OCI-LY7 (cell line): ENCODE measurements around the gene SHROOM2. TPM values are rescaled to one million over a fixed set of nuclear protein-coding genes. Genes with fewer than 3 reads are reported as not detected.

Experiments used
- BruUV-seq: library from RNA; stranded (reverse); fragments of 400-500 nt; replicated peaks from 2 replicates; lab custom pipeline; 2021; lab: Mats Ljungman, UMichigan
- CTCF ChIA-PET: fragments of 300-600 bp; sonication (Branson Sonifier 250); formaldehyde crosslinking; loops from one replicate; lab custom pipeline; 2022; ENCODE audit warnings: antibody characterized with exemption; ENCODE audit not compliant: unreplicated experiment; lab: Charles Lee
- POLR2A ChIA-PET: fragments of 300-600 bp; sonication (Branson Sonifier 250); formaldehyde crosslinking; loops from one replicate; lab custom pipeline; 2022; ENCODE audit warnings: antibody characterized with exemption; lab: Charles Lee
- DNase-seq: peaks from one replicate; pipeline ENCODE4 v3.0.0-alpha.2; 2015; ENCODE audit warnings: low spot score
- H2AFZ ChIP-seq: fragments of 200-600 bp; sonication (generic), shearing (Covaris generic); 2 replicates; pipeline ENCODE4 v1.6.1; 2014; ENCODE audit warnings: mild to moderate bottlenecking, antibody characterized with exemption, low read length, moderate library complexity
- H3K27ac ChIP-seq: fragments of 200-600 bp; sonication (generic); 2 replicates; pipeline ENCODE4 v1.5.1; 2014; ENCODE audit warnings: mixed run types, low read depth, mild to moderate bottlenecking, moderate library complexity, low read length, inconsistent platforms; ENCODE audit not compliant: poor library complexity, severe bottlenecking
- H3K36me3 ChIP-seq: fragments of 200-600 bp; sonication (generic); 2 replicates; pipeline ENCODE4 v1.6.1; 2014; ENCODE audit warnings: mild to moderate bottlenecking, antibody characterized with exemption, low read length, moderate library complexity, mixed read lengths; ENCODE audit not compliant: insufficient read depth
- H3K4me1 ChIP-seq: fragments of 200-600 bp; sonication (generic); 2 replicates; pipeline ENCODE4 v1.5.1; 2014; ENCODE audit warnings: mild to moderate bottlenecking, low read length; ENCODE audit not compliant: insufficient read depth, poor library complexity, severe bottlenecking
- H3K4me2 ChIP-seq: fragments of 200-600 bp; sonication (generic); 2 replicates; pipeline ENCODE4 v1.6.1; 2014; ENCODE audit warnings: mild to moderate bottlenecking, low read length
- H3K4me3 ChIP-seq: fragments of 200-600 bp; sonication (generic); 2 replicates; pipeline ENCODE4 v1.5.1; 2014; ENCODE audit warnings: mild to moderate bottlenecking, low read depth, low read length; ENCODE audit not compliant: poor library complexity, severe bottlenecking
- H3K79me2 ChIP-seq: fragments of 200-600 bp; sonication (generic); 2 replicates; pipeline ENCODE4 v1.6.1; 2016; ENCODE audit warnings: low read depth, mild to moderate bottlenecking, low read length, moderate library complexity, mixed read lengths; ENCODE audit not compliant: insufficient read depth
- H3K9me2 ChIP-seq: fragments of 200-600 bp; sonication (generic); 2 replicates; pipeline ENCODE4 v1.6.1; 2016; ENCODE audit warnings: mild to moderate bottlenecking, low read length, mixed read lengths; ENCODE audit not compliant: insufficient read depth
- H3K9me3 ChIP-seq: fragments of 200-600 bp; sonication (generic); 2 replicates; pipeline ENCODE4 v1.6.1; 2014; ENCODE audit warnings: mild to moderate bottlenecking, mixed run types, low read length, mixed read lengths
- H4K20me1 ChIP-seq: fragments of 200-600 bp; sonication (generic); 2 replicates; pipeline ENCODE4 v1.6.1; 2014; ENCODE audit warnings: mild to moderate bottlenecking, antibody characterized with exemption, low read length, moderate library complexity, mixed read lengths; ENCODE audit not compliant: insufficient read depth
- EZH2phosphoT487 ChIP-seq: fragments of 200-600 bp; sonication (generic); IDR thresholded peaks from 2 replicates; pipeline ENCODE4 v1.6.1; 2018; ENCODE audit warnings: low read depth, borderline replicate concordance, mild to moderate bottlenecking, mixed run types, antibody characterized with exemption, low read length, moderate library complexity, mixed read lengths
- intact Hi-C: fragments of 100-400 bp; cut with micrococcal nuclease; formaldehyde crosslinking; loops from one replicate; pipeline ENCODE4 v1.10.0; 2022; ENCODE audit not compliant: unreplicated experiment
- total RNA-seq, 2 experiments: library from RNA; depleted of rRNA in 1 of 2; stranded (reverse); fragments of >200 nt in 1 of 2; shearing (Covaris generic) in 1 of 2; gene quantifications; 2 replicates each; pipeline ENCODE4 v1.2.3, GENCODE V29; 2014 to 2022
- TF ChIP-seq, protein P1 (sequence below): fragments of 200-600 bp; sonication (generic); conservative IDR thresholded peaks from 2 replicates; pipeline ENCODE4 v1.5.1; 2014; ENCODE audit warnings: mild to moderate bottlenecking, antibody characterized with exemption, low read length, moderate library complexity, mixed read lengths

SHROOM2 gene
- total RNA-seq, 2 experiments from 2014 or later, result not detected

DNA sequence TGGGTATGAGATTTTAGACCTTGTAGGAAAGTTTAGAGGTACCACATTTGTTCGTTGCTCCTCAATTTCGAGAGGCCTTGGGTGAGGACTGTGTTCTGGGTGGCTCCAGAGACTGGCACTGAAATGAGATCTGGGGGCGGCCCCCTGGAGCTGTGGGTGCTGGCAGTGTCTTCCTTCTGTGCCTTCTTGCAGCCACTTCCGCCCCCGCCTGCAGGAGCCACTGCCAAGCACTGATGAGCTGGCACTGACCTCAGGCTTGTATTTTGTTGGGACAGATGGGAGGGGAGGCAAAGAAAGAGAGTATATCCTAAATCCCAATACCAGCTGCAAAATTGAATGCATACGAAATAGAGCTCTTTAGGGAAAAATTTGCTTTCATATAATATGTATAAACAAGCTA is 116.4 kb downstream of the SHROOM2 start:
- no peak for DNase-seq
- CTCF ChIA-PET, result no interaction called here
- no peaks in the 10 kb centered on the region for H3K9me3 ChIP-seq
- no peak overlapping the region for H3K27ac ChIP-seq
- H3K4me2 ChIP-seq, result no peak overlapping the region
- no peaks in the 10 kb centered on the region for H3K4me1 ChIP-seq
- POLR2A ChIA-PET, result no interaction called here
- no peaks in the 10 kb centered on the region for H3K79me2 ChIP-seq
- BruUV-seq, result no TSS peak
- no peak overlapping the region for H2AFZ ChIP-seq
- no peaks in the 10 kb centered on the region for H3K36me3 ChIP-seq
- H3K9me2 ChIP-seq, result no peaks in the 10 kb centered on the region
- intact Hi-C loops, result no loop called here
- TF ChIP-seq, protein P1, sequence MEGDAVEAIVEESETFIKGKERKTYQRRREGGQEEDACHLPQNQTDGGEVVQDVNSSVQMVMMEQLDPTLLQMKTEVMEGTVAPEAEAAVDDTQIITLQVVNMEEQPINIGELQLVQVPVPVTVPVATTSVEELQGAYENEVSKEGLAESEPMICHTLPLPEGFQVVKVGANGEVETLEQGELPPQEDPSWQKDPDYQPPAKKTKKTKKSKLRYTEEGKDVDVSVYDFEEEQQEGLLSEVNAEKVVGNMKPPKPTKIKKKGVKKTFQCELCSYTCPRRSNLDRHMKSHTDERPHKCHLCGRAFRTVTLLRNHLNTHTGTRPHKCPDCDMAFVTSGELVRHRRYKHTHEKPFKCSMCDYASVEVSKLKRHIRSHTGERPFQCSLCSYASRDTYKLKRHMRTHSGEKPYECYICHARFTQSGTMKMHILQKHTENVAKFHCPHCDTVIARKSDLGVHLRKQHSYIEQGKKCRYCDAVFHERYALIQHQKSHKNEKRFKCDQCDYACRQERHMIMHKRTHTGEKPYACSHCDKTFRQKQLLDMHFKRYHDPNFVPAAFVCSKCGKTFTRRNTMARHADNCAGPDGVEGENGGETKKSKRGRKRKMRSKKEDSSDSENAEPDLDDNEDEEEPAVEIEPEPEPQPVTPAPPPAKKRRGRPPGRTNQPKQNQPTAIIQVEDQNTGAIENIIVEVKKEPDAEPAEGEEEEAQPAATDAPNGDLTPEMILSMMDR, result no peak
- no peak for TF ChIP-seq EZH2phosphoT487
- no peak overlapping the region for H3K4me3 ChIP-seq
- no peaks in the 10 kb centered on the region for H4K20me1 ChIP-seq

DNA sequence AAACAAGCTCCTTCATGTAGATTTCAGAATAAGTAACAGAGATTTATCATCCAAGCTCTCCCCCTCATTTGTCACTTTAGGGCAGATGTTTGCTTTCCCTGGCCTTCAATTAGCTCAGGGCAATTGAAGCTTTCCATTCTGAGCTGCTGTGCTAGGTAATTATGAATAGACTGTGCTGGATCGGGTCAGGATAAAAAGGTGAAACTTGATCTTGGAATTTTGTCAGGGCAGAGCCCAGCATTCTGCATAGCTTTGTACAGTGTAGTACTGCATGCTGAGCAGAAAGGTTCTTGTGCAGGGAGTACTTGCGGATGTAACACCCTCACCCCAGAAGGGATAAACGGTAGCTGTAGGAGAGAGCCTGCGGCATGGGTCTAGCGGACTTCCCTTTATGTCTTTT is 116.9 kb downstream of the SHROOM2 start:
- H3K4me2 ChIP-seq, result no peak overlapping the region
- H3K79me2 ChIP-seq, result no peaks in the 10 kb centered on the region
- H3K4me1 ChIP-seq, result no peaks in the 10 kb centered on the region
- ChIA-PET POLR2A (no interaction called here), CTCF (no interaction called here)
- H3K27ac ChIP-seq, result no peak overlapping the region
- TF ChIP-seq, protein P1, result no peak
- TF ChIP-seq EZH2phosphoT487, result no peak
- H3K36me3 ChIP-seq, result no peaks in the 10 kb centered on the region
- intact Hi-C loops, result no loop called here
- no peak for DNase-seq
- BruUV-seq, result no TSS peak
- H4K20me1 ChIP-seq, result no peaks in the 10 kb centered on the region
- no peaks in the 10 kb centered on the region for H3K9me3 ChIP-seq
- no peak overlapping the region for H3K4me3 ChIP-seq
- no peaks in the 10 kb centered on the region for H3K9me2 ChIP-seq
- H2AFZ ChIP-seq, result no peak overlapping the region

DNA sequence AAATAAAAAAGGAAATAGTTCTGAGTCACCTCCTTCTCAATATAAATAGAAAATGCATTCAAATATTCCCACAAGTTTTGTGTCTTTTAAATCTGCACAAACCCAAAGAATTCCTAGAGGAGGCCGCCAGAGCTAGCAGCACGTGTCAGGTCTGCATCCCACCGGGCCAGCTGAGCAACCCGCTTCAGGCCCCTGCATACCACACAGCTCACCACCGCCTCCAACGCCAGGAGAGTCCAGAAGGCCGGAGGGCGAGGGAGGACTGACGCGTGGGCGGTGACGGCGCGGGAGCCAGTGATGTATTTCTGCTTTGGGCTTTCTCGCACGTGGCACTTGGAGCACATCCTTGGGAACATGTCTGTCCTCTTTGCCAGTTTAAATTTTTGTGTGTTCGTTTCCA is 119.1 kb downstream of the SHROOM2 start:
- Histone ChIP-seq H4K20me1 (no peaks in the 10 kb centered on the region), H2AFZ (no peak overlapping the region), H3K4me3 (no peak overlapping the region), H3K79me2 (no peaks in the 10 kb centered on the region), H3K4me2 (no peak overlapping the region), H3K9me2 (no peaks in the 10 kb centered on the region), H3K36me3 (no peaks in the 10 kb centered on the region), H3K4me1 (no peaks in the 10 kb centered on the region), H3K9me3 (no peaks in the 10 kb centered on the region), H3K27ac (no peak overlapping the region)
- TF ChIP-seq EZH2phosphoT487, result no peak
- TF ChIP-seq, protein P1, result no peak
- ChIA-PET CTCF (no interaction called here), POLR2A (no interaction called here)
- BruUV-seq, result no TSS peak
- intact Hi-C loops, result no loop called here
- DNase-seq, result no peak
